Neural cell (in vitro differentiated cells): ENCODE data around the gene MINAR1. TPM values are rescaled to one million over a fixed set of nuclear protein-coding genes. Genes with fewer than 3 reads are reported as not detected.

Experiments
- H2AFZ ChIP-seq: fragments of 200-600, 300-800 bp; sonication (generic), shearing (Covaris generic); 2 replicates; pipeline ENCODE4 v1.6.0; 2014; ENCODE audit warnings: low read depth, mild to moderate bottlenecking, antibody characterized with exemption, low read length, moderate library complexity
- H3F3A ChIP-seq: fragments of 200-600 bp; shearing (Covaris generic); 2 replicates; pipeline ENCODE4 v1.6.1; 2016; ENCODE audit warnings: mild to moderate bottlenecking, moderate library complexity, mixed read lengths, antibody characterized with exemption, low read length; ENCODE audit not compliant: insufficient read depth, poor library complexity, severe bottlenecking
- H3K27ac ChIP-seq: fragments of 200-600, 300-800 bp; sonication (generic), shearing (Covaris generic); 2 replicates; pipeline ENCODE4 v1.5.1; 2014; ENCODE audit warnings: mild to moderate bottlenecking, low read length, moderate library complexity
- H3K27me3 ChIP-seq: fragments of 300-800, 200-600 bp; sonication (generic), shearing (Covaris generic); 2 replicates; pipeline ENCODE4 v1.6.0; 2014; ENCODE audit warnings: mild to moderate bottlenecking, low read depth, low read length, moderate library complexity; ENCODE audit not compliant: insufficient read depth
- H3K36me3 ChIP-seq: fragments of 300-800, 200-600 bp; sonication (generic), shearing (Covaris generic); 2 replicates; pipeline ENCODE4 v1.5.1; 2014; ENCODE audit warnings: mild to moderate bottlenecking, antibody characterized with exemption, low read length, moderate library complexity; ENCODE audit not compliant: insufficient read depth
- H3K4me2 ChIP-seq: fragments of 300-800, 200-600 bp; sonication (generic), shearing (Covaris generic); 2 replicates; pipeline ENCODE4 v1.6.0; 2014; ENCODE audit warnings: mild to moderate bottlenecking, low read length
- H3K4me3 ChIP-seq: fragments of 300-800, 200-600 bp; sonication (generic), shearing (Covaris generic); 2 replicates; pipeline ENCODE4 v1.5.1; 2014; ENCODE audit warnings: mild to moderate bottlenecking, low read length, moderate library complexity
- H3K79me2 ChIP-seq: fragments of 200-600 bp; shearing (Covaris generic); replicated peaks from 2 replicates; pipeline ENCODE4 v1.6.0; 2014; ENCODE audit warnings: mild to moderate bottlenecking, low read length, moderate library complexity; ENCODE audit not compliant: insufficient read depth
- H3K9ac ChIP-seq: fragments of 300-800, 200-600 bp; sonication (generic), shearing (Covaris generic); 2 replicates; pipeline ENCODE4 v1.6.1; 2016; ENCODE audit warnings: mild to moderate bottlenecking, low read length, mixed read lengths
- H3K9me2 ChIP-seq: fragments of 200-600 bp; shearing (Covaris generic); 2 replicates; pipeline ENCODE4 v1.6.1; 2016; ENCODE audit warnings: mild to moderate bottlenecking, low read length, mixed read lengths; ENCODE audit not compliant: insufficient read depth
- H3K9me3 ChIP-seq: fragments of 200-600, 300-800 bp; sonication (generic), shearing (Covaris generic); 2 replicates; pipeline ENCODE4 v1.6.1; 2016; ENCODE audit warnings: mild to moderate bottlenecking, mixed run types, low read length, moderate library complexity, mixed read lengths
- H4K20me1 ChIP-seq: fragments of 200-600 bp; shearing (Covaris generic); 2 replicates; pipeline ENCODE4 v1.6.1; 2016; ENCODE audit warnings: mild to moderate bottlenecking, mixed run types; ENCODE audit not compliant: insufficient read depth
- EP300 ChIP-seq: fragments of 450-650 bp; conservative IDR thresholded peaks from 2 replicates; pipeline ENCODE4 v1.6.1; 2014; ENCODE audit warnings: antibody characterized with exemption, mild to moderate bottlenecking, moderate library complexity; ENCODE audit not compliant: poor library complexity, severe bottlenecking
- EZH2 ChIP-seq: fragments of 200-600, 300-800 bp; shearing (Covaris generic), sonication (generic); IDR thresholded peaks from 2 replicates; pipeline ENCODE4 v1.6.1; 2014; ENCODE audit warnings: antibody characterized with exemption, low read length, borderline replicate concordance, mild to moderate bottlenecking; ENCODE audit not compliant: insufficient read depth, poor library complexity, severe bottlenecking
- MXI1 ChIP-seq: fragments of 450-650 bp; conservative IDR thresholded peaks from 2 replicates; pipeline ENCODE4 v1.6.1; 2014; ENCODE audit warnings: antibody characterized with exemption, mild to moderate bottlenecking; ENCODE audit not compliant: poor library complexity, severe bottlenecking
- POLR2AphosphoS5 ChIP-seq: IDR thresholded peaks from 2 replicates; pipeline ENCODE4 v1.6.1; 2012
- RAD21 ChIP-seq: fragments of 450-650 bp; conservative IDR thresholded peaks from 2 replicates; pipeline ENCODE4 v1.6.1; 2014; ENCODE audit warnings: antibody characterized with exemption, mild to moderate bottlenecking, moderate library complexity
- SMC3 ChIP-seq: fragments of 450-650 bp; conservative IDR thresholded peaks from 2 replicates; pipeline ENCODE4 v1.6.1; 2014; ENCODE audit warnings: antibody characterized with exemption, mild to moderate bottlenecking, moderate library complexity; ENCODE audit not compliant: poor library complexity
- TAF1 ChIP-seq: IDR thresholded peaks from 2 replicates; pipeline ENCODE4 v1.6.1; 2012; ENCODE audit warnings: low read depth
- polyA plus RNA-seq: library from polyadenylated mRNA; depleted of rRNA; stranded (reverse); fragments of >200 nt; gene quantifications from 2 replicates; pipeline ENCODE4 v1.2.3, GENCODE V29; 2014
- TF ChIP-seq, protein P1 (sequence below): fragments of 450-650 bp; IDR thresholded peaks from 2 replicates; pipeline ENCODE4 v1.5.1; 2014; ENCODE audit warnings: antibody characterized with exemption, mild to moderate bottlenecking, moderate library complexity; ENCODE audit not compliant: poor library complexity, severe bottlenecking
- TF ChIP-seq, protein P2 (sequence below): IDR thresholded peaks from 2 replicates; pipeline ENCODE4 v1.6.1; 2012; ENCODE audit warnings: borderline replicate concordance

MINAR1 gene
- polyA plus RNA-seq, 1 donor from 2014 or later, result 3.1 TPM

DNA sequence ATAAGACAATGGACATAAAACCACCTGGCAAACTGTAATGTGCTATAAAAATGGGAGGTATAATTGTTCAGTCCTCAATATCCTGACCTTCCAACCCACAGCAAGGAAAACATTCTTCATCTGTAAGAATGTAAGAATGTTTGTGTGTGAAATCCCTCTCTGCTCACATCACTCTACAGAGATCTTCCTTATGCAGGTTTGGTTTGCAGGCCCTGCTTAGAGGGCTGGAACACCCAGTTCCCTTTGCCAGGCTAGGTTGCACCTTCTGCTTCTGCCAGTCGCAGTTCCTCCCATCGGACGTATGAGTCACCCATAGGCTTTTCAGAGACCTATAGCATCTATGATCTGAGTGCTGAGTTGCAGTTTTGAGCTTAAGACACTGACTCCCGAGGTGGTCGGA is 24.1 kb upstream of the MINAR1 start:
- no peaks in the 10 kb centered on the region for H4K20me1 ChIP-seq
- H3K27ac ChIP-seq, result no peak overlapping the region
- H2AFZ ChIP-seq, result no peak overlapping the region
- H3K9ac ChIP-seq, result no peak overlapping the region
- no peak overlapping the region for H3K4me2 ChIP-seq
- TF ChIP-seq POLR2AphosphoS5 (no peak), EP300 (no peak), SMC3 (no peak), EZH2 (no peak), MXI1 (no peak), RAD21 (no peak), TAF1 (no peak)
- TF ChIP-seq, protein P1, sequence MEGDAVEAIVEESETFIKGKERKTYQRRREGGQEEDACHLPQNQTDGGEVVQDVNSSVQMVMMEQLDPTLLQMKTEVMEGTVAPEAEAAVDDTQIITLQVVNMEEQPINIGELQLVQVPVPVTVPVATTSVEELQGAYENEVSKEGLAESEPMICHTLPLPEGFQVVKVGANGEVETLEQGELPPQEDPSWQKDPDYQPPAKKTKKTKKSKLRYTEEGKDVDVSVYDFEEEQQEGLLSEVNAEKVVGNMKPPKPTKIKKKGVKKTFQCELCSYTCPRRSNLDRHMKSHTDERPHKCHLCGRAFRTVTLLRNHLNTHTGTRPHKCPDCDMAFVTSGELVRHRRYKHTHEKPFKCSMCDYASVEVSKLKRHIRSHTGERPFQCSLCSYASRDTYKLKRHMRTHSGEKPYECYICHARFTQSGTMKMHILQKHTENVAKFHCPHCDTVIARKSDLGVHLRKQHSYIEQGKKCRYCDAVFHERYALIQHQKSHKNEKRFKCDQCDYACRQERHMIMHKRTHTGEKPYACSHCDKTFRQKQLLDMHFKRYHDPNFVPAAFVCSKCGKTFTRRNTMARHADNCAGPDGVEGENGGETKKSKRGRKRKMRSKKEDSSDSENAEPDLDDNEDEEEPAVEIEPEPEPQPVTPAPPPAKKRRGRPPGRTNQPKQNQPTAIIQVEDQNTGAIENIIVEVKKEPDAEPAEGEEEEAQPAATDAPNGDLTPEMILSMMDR, result no peak
- TF ChIP-seq, protein P2, sequence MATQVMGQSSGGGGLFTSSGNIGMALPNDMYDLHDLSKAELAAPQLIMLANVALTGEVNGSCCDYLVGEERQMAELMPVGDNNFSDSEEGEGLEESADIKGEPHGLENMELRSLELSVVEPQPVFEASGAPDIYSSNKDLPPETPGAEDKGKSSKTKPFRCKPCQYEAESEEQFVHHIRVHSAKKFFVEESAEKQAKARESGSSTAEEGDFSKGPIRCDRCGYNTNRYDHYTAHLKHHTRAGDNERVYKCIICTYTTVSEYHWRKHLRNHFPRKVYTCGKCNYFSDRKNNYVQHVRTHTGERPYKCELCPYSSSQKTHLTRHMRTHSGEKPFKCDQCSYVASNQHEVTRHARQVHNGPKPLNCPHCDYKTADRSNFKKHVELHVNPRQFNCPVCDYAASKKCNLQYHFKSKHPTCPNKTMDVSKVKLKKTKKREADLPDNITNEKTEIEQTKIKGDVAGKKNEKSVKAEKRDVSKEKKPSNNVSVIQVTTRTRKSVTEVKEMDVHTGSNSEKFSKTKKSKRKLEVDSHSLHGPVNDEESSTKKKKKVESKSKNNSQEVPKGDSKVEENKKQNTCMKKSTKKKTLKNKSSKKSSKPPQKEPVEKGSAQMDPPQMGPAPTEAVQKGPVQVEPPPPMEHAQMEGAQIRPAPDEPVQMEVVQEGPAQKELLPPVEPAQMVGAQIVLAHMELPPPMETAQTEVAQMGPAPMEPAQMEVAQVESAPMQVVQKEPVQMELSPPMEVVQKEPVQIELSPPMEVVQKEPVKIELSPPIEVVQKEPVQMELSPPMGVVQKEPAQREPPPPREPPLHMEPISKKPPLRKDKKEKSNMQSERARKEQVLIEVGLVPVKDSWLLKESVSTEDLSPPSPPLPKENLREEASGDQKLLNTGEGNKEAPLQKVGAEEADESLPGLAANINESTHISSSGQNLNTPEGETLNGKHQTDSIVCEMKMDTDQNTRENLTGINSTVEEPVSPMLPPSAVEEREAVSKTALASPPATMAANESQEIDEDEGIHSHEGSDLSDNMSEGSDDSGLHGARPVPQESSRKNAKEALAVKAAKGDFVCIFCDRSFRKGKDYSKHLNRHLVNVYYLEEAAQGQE, result no peak
- no peaks in the 10 kb centered on the region for H3K9me2 ChIP-seq
- H3K9me3 ChIP-seq, result no peaks in the 10 kb centered on the region
- H3F3A ChIP-seq, result no peaks in the 10 kb centered on the region
- H3K79me2 ChIP-seq, result no peaks in the 10 kb centered on the region
- no peaks in the 10 kb centered on the region for H3K27me3 ChIP-seq
- H3K36me3 ChIP-seq, result no peaks in the 10 kb centered on the region
- no peak overlapping the region for H3K4me3 ChIP-seq

DNA sequence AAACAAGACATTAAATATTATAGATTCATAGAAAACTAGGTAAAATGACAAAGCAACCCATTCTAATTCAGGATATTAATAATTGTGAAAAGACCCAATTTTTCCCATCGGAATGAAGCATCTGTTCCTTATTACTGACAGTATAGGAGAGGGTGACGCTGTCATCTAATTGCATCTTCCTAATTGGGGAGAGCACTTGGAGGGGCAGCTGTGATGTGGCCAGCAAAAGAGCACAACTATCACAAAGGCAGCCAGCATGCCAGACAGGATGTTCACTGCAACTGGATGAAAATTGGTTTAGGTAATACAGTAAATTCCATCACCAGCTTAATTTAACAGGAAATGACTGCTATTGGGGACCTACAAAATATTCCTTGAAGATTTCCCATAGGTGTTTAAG is 21.9 kb upstream of the MINAR1 start:
- H3K4me2 ChIP-seq, result no peak overlapping the region
- H3K79me2 ChIP-seq, result no peaks in the 10 kb centered on the region
- H3K9me2 ChIP-seq, result no peaks in the 10 kb centered on the region
- no peak overlapping the region for H3K27ac ChIP-seq
- H3K4me3 ChIP-seq, result no peak overlapping the region
- H3F3A ChIP-seq, result no peaks in the 10 kb centered on the region
- no peak overlapping the region for H2AFZ ChIP-seq
- H3K9ac ChIP-seq, result no peak overlapping the region
- no peaks in the 10 kb centered on the region for H3K27me3 ChIP-seq
- no peaks in the 10 kb centered on the region for H3K36me3 ChIP-seq
- no peaks in the 10 kb centered on the region for H4K20me1 ChIP-seq
- no peak for TF ChIP-seq MXI1
- TF ChIP-seq EP300, result no peak
- no peak for TF ChIP-seq RAD21
- no peak for TF ChIP-seq POLR2AphosphoS5
- TF ChIP-seq, protein P1, result no peak
- no peak for TF ChIP-seq EZH2
- TF ChIP-seq SMC3, result no peak
- TF ChIP-seq, protein P2, result no peak
- no peak for TF ChIP-seq TAF1
- H3K9me3 ChIP-seq, result no peaks in the 10 kb centered on the region
